ENCODE data around the gene KRTAP19-2.
"Not testable (repeated sequence)": the region's sequence is repeated elsewhere in the genome, so short reads cannot be mapped to it uniquely, and the experiment has no call there.

KRTAP19-2 gene

GRCh38 chr21:30487336-30487735 is at the start of gene KRTAP19-2:
Gene KRTAP19-2 (minus strand): TSS chr21:30487436. CDS start chr21:30487348, 88 bp downstream.
- no peak for DNase-seq

GRCh38 chr21:30518876-30519275 is 31.6 kb upstream of the KRTAP19-2 start:
- no peak for DNase-seq

- no peak for DNase-seq
These were observed 28.4 kb upstream of the KRTAP19-2 start for GRCh38 chr21:30515681-30516080.

- not testable (repeated sequence) for DNase-seq
These were observed 18.5 kb upstream of the KRTAP19-2 start for GRCh38 chr21:30505621-30506205.

GRCh38 chr21:30502041-30502440 is 14.8 kb upstream of the KRTAP19-2 start, which contains the start of gene KRTAP19-5:
Gene KRTAP19-5 (minus strand): TSS chr21:30502141. CDS start chr21:30502090, 51 bp downstream.
- DNase-seq, result no peak

- DNase-seq, result no peak
These were observed 9.8 kb upstream of the KRTAP19-2 start, which contains the start of gene KRTAP19-4 for GRCh38 chr21:30497065-30497464. Gene KRTAP19-4 (minus strand): TSS chr21:30497165. CDS start chr21:30497110, 55 bp downstream.

GRCh38 chr21:30491963-30492428 is 4.8 kb upstream of the KRTAP19-2 start, which contains the start of gene KRTAP19-3:
Gene KRTAP19-3 (minus strand): TSS chr21:30492013. CDS start chr21:30491957, 56 bp downstream.
- DNase-seq, result no peak

GRCh38 chr21:30486180-30486579 is 1.1 kb downstream of the KRTAP19-2 start:
- no peak for DNase-seq

GRCh38 chr21:30482130-30482529 is 5.1 kb downstream of the KRTAP19-2 start:
- no peak for DNase-seq

GRCh38 chr21:30480145-30480544 is 7.1 kb downstream of the KRTAP19-2 start, which contains the start of gene KRTAP19-1:
Gene KRTAP19-1 (minus strand): TSS chr21:30480367. CDS start chr21:30480317, 50 bp downstream.
- no peak for DNase-seq

GRCh38 chr21:30479259-30479658 is 8.0 kb downstream of the KRTAP19-2 start:
- no peak for DNase-seq

GRCh38 chr21:30478004-30478403 is 9.2 kb downstream of the KRTAP19-2 start:
- DNase-seq, result no peak

- DNase-seq, result no peak
These were observed 18.1 kb downstream of the KRTAP19-2 start for GRCh38 chr21:30468900-30469714.

GRCh38 chr21:30463713-30464112 is 23.5 kb downstream of the KRTAP19-2 start:
- DNase-seq, result no peak

- no peak for DNase-seq
These were observed 38.7 kb downstream of the KRTAP19-2 start for GRCh38 chr21:30448514-30448913.

- no peak for DNase-seq
These were observed 40.2 kb downstream of the KRTAP19-2 start for GRCh38 chr21:30447056-30447455.

GRCh38 chr21:30444204-30444603 is 43.0 kb downstream of the KRTAP19-2 start:
- DNase-seq, result no peak

- DNase-seq, result no peak
These were observed 44.0 kb downstream of the KRTAP19-2 start for GRCh38 chr21:30443226-30443625.

GRCh38 chr21:30439975-30440374 is 47.3 kb downstream of the KRTAP19-2 start, which contains the start of gene KRTAP15-1:
Gene KRTAP15-1 (plus strand): TSS chr21:30440275. CDS start chr21:30440328, 53 bp downstream.
- no peak for DNase-seq

All from fibroblast of skin of right biceps (primary cell).